K562 (cell line): ENCODE results near the gene MAPRE2. TPM values are rescaled to one million over a fixed set of nuclear protein-coding genes. Genes with fewer than 3 reads are reported as not detected.

Experiments
- CBX3 ChIP-seq, 2 experiments: IDR thresholded peaks; 1 replicate in 1 of 2; 2 replicates in 1 of 2; pipeline ENCODE4 v1.6.1; 2012; ENCODE audit warnings: inconsistent platforms in 2 of 2, low read length in 2 of 2, borderline replicate concordance in 1 of 2, control low read depth in 1 of 2
- CREM ChIP-seq: IDR thresholded peaks from 2 replicates; pipeline ENCODE4 v1.6.1; 2014; ENCODE audit warnings: antibody characterized with exemption, low read depth
- KLF10 ChIP-seq: fragments of 250-450 bp; sonication (Bioruptor Pico); IDR thresholded peaks from 2 replicates; pipeline ENCODE4 v1.6.1; 2021; ENCODE audit warnings: matching md5 sums
- NFIX ChIP-seq: fragments of 250-450 bp; sonication (Bioruptor Pico); IDR thresholded peaks from 2 replicates; pipeline ENCODE4 v1.4.0; 2020; ENCODE audit warnings: low read depth, mild to moderate bottlenecking, moderate library complexity
- NUFIP1 ChIP-seq: fragments of 450-650 bp; IDR thresholded peaks from 2 replicates; pipeline ENCODE4 v1.6.1; 2018; ENCODE audit not compliant: partially characterized antibody
- PYGO2 ChIP-seq: fragments of 450-650 bp; IDR thresholded peaks from 2 replicates; pipeline ENCODE4 v1.6.1; 2016; ENCODE audit warnings: mild to moderate bottlenecking, missing genetic modification characterization, moderate library complexity, missing compliant biosample characterization
- XRCC4 ChIP-seq: IDR thresholded peaks from one replicate; pipeline ENCODE4 v1.6.1; 2011; ENCODE audit not compliant: insufficient read depth, insufficient read length; ENCODE audit errors: extremely low read depth
- polyA plus RNA-seq, 8 experiments: library from polyadenylated mRNA; depleted of rRNA in 4 of 8; stranded (reverse) in 5 of 8; unstranded in 3 of 8; fragments of >200 nt; fragmentation: Nextera tagmentation in 2 of 8; fragmentation: Illumina TruSeq in 1 of 8; extraction: Ambion mirVana in 2 of 8; extraction: Trizol in 1 of 8; gene quantifications; 2 replicates each; pipeline versions ENCODE4 v1.2.1 to v1.2.3, GENCODE V29; 2011 to 2014; ENCODE audit warnings: inconsistent platforms in 1 of 8, missing spikeins in 1 of 8
- total RNA-seq, 7 experiments: library from RNA; depleted of rRNA in 6 of 7; stranded (reverse); fragments of >200 nt in 6 of 7; fragmentation: Illumina TruSeq in 2 of 7; extraction: Trizol in 2 of 7; gene quantifications; 2 replicates each; pipeline versions ENCODE4 v1.2.1 to v1.2.3, GENCODE V29; 2011 to 2021; ENCODE audit warnings: low replicate concordance in 1 of 7
- TF ChIP-seq, protein P1 (sequence below), 2 experiments: fragments of 450-650 bp in 1 of 2; sonication (generic) in 1 of 2; formaldehyde crosslinking in 1 of 2; IDR thresholded peaks; 2 replicates each; pipeline versions ENCODE4 v1.7.1 to v1.9.0; 2016 to 2022; ENCODE audit warnings: inconsistent platforms in 1 of 2, mild to moderate bottlenecking in 1 of 2, missing genetic modification reagents in 1 of 2
- TF ChIP-seq, protein P2 (sequence below): fragments of 450-650 bp; IDR thresholded peaks from 2 replicates; pipeline ENCODE4 v1.6.1; 2018; ENCODE audit warnings: mild to moderate bottlenecking, low read depth; ENCODE audit not compliant: partially characterized antibody
- TF ChIP-seq, protein P3 (sequence below), 3 experiments: fragments of 200-800 bp in 1 of 3; fragments of 250-450 bp in 1 of 3; fragments of 450-650 bp in 1 of 3; sonication (Bioruptor Pico) in 1 of 3; sonication (Bioruptor generic) in 1 of 3; formaldehyde crosslinking in 1 of 3; IDR thresholded peaks; 2 replicates each; pipeline versions ENCODE4 v1.6.1 to v1.8.0; 2016 to 2022; ENCODE audit warnings: mild to moderate bottlenecking in 2 of 3, missing genetic modification characterization in 2 of 3, missing compliant biosample characterization in 1 of 3, moderate library complexity in 1 of 3

MAPRE2 gene
- total and polyA plus RNA-seq, 9 of the 15 experiments (the other 6 are each of a cell fraction or from before 2014, with no cell fraction given), result 32.3 to 70.7 (median 40.7) TPM

DNA sequence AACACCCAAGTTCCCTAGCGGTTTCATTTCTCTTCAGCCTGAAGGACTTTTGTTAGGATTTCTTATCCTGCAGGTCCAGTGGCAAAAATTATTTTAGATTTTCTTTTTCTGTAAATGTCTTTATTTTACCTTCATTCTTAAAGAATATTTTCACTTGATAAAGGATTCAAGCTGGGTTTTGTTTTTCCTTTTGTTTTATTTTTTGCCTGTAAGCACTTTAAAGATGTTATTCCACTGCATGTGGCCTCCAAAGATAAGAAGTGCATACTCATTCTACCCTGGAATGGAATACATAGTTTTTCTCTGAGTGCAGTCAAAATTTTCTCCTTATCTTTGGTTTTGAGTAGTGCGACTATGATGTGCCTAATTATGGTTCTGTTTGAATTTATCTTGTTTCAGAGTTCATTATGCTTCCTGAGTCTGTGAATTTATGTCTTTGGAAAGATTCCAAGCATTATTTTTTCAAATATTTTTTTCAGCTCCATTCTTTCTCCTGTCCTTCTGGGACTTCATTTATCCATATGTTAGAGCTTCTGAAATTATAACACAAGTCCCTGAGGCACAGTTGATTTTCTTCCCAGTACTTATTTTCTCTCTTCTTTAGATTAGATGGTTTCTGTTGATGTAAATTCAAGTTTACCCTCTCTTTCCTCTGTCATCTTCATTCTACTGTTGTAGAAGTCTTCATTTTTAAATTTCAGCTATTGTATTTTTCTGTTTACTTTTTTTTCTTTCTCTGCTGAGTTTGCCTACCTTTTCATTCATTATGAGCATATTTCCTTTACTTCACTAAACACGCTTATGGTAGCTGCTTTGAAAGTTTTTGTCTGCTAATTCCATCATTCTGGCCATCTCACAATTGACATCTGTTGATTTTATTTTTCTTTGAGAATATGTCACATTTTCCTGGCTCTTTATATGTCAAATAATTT lies 69.6 kb downstream of the MAPRE2 start (continued):
- TF ChIP-seq, protein P1, sequence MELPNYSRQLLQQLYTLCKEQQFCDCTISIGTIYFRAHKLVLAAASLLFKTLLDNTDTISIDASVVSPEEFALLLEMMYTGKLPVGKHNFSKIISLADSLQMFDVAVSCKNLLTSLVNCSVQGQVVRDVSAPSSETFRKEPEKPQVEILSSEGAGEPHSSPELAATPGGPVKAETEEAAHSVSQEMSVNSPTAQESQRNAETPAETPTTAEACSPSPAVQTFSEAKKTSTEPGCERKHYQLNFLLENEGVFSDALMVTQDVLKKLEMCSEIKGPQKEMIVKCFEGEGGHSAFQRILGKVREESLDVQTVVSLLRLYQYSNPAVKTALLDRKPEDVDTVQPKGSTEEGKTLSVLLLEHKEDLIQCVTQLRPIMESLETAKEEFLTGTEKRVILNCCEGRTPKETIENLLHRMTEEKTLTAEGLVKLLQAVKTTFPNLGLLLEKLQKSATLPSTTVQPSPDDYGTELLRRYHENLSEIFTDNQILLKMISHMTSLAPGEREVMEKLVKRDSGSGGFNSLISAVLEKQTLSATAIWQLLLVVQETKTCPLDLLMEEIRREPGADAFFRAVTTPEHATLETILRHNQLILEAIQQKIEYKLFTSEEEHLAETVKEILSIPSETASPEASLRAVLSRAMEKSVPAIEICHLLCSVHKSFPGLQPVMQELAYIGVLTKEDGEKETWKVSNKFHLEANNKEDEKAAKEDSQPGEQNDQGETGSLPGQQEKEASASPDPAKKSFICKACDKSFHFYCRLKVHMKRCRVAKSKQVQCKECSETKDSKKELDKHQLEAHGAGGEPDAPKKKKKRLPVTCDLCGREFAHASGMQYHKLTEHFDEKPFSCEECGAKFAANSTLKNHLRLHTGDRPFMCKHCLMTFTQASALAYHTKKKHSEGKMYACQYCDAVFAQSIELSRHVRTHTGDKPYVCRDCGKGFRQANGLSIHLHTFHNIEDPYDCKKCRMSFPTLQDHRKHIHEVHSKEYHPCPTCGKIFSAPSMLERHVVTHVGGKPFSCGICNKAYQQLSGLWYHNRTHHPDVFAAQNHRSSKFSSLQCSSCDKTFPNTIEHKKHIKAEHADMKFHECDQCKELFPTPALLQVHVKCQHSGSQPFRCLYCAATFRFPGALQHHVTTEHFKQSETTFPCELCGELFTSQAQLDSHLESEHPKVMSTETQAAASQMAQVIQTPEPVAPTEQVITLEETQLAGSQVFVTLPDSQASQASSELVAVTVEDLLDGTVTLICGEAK (IDR thresholded peaks at IDR 0.05), result peak; percentile 60; the same call in 1 of the 2 replicates
- TF ChIP-seq, protein P1 (CRISPR knock-in tag; IDR thresholded peaks at IDR 0.05), result no peak
- TF ChIP-seq, protein P2, sequence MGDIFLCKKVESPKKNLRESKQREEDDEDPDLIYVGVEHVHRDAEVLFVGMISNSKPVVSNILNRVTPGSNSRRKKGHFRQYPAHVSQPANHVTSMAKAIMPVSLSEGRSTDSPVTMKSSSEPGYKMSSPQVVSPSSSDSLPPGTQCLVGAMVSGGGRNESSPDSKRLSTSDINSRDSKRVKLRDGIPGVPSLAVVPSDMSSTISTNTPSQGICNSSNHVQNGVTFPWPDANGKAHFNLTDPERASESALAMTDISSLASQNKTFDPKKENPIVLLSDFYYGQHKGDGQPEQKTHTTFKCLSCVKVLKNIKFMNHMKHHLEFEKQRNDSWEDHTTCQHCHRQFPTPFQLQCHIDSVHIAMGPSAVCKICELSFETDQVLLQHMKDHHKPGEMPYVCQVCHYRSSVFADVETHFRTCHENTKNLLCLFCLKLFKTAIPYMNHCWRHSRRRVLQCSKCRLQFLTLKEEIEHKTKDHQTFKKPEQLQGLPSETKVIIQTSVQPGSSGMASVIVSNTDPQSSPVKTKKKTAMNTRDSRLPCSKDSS, result peak; percentile 8
- TF ChIP-seq CREM, result peak; percentile 65
- TF ChIP-seq KLF10, result no peak
- peak in 1 of 2 experiments; percentile 66; a peak in 1 of 3 replicates for TF ChIP-seq CBX3 (IDR thresholded peaks at IDR 0.05; ENCODE audit: borderline replicate concordance in 1 of 2, low read length in 2 of 2)
- no peak for TF ChIP-seq XRCC4
- TF ChIP-seq, protein P3, sequence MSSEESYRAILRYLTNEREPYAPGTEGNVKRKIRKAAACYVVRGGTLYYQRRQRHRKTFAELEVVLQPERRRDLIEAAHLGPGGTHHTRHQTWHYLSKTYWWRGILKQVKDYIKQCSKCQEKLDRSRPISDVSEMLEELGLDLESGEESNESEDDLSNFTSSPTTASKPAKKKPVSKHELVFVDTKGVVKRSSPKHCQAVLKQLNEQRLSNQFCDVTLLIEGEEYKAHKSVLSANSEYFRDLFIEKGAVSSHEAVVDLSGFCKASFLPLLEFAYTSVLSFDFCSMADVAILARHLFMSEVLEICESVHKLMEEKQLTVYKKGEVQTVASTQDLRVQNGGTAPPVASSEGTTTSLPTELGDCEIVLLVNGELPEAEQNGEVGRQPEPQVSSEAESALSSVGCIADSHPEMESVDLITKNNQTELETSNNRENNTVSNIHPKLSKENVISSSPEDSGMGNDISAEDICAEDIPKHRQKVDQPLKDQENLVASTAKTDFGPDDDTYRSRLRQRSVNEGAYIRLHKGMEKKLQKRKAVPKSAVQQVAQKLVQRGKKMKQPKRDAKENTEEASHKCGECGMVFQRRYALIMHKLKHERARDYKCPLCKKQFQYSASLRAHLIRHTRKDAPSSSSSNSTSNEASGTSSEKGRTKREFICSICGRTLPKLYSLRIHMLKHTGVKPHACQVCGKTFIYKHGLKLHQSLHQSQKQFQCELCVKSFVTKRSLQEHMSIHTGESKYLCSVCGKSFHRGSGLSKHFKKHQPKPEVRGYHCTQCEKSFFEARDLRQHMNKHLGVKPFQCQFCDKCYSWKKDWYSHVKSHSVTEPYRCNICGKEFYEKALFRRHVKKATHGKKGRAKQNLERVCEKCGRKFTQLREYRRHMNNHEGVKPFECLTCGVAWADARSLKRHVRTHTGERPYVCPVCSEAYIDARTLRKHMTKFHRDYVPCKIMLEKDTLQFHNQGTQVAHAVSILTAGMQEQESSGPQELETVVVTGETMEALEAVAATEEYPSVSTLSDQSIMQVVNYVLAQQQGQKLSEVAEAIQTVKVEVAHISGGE (CRISPR knock-in tag; IDR thresholded peaks at IDR 0.05), result peak in 1 of 3 experiments; percentile 74; a peak in 2 of 6 replicates
- no peak for TF ChIP-seq NUFIP1
- no peak for TF ChIP-seq NFIX (CRISPR knock-in tag)
- peak; percentile 70 for TF ChIP-seq PYGO2 (tag)
